Measurements from ENCODE around the gene AHNAK.

DNA sequence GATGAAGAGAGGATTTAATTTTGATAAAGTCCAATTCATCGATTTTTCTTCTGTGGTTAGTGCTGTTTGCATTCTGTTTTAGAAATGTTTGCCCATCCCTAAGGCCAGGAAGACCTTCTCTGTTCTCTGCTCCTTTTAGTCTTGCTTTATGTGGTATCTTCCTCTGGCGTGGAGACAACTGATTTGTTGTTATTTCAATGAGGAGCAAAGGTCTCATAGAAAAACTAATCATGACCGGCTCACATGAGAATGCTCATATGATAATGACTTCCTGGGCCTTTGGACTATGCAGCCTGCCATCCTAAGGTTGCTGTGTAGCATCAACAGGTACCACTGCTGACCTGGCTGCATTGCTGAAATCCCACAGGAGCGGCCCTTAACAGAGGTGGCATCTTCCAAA is 108.0 kb downstream of the AHNAK start:
- TF ChIP-seq, protein P1, sequence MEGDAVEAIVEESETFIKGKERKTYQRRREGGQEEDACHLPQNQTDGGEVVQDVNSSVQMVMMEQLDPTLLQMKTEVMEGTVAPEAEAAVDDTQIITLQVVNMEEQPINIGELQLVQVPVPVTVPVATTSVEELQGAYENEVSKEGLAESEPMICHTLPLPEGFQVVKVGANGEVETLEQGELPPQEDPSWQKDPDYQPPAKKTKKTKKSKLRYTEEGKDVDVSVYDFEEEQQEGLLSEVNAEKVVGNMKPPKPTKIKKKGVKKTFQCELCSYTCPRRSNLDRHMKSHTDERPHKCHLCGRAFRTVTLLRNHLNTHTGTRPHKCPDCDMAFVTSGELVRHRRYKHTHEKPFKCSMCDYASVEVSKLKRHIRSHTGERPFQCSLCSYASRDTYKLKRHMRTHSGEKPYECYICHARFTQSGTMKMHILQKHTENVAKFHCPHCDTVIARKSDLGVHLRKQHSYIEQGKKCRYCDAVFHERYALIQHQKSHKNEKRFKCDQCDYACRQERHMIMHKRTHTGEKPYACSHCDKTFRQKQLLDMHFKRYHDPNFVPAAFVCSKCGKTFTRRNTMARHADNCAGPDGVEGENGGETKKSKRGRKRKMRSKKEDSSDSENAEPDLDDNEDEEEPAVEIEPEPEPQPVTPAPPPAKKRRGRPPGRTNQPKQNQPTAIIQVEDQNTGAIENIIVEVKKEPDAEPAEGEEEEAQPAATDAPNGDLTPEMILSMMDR (IDR thresholded peaks at IDR 0.05; ENCODE audit: low read depth, low read length) = no peak
- TF ChIP-seq, protein P2, sequence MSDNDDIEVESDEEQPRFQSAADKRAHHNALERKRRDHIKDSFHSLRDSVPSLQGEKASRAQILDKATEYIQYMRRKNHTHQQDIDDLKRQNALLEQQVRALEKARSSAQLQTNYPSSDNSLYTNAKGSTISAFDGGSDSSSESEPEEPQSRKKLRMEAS (IDR thresholded peaks at IDR 0.05; ENCODE audit: low read depth, low read length) = no peak
